HT1080 (cell line): ENCODE data around the gene HECA. TPM values are rescaled to one million over a fixed set of nuclear protein-coding genes. Genes with fewer than 3 reads are reported as not detected.
"Not testable (repeated sequence)": the region's sequence is repeated elsewhere in the genome, so short reads cannot be mapped to it uniquely, and the experiment has no call there.

ENCODE experiments used
- DNase-seq: peaks from one replicate; pipeline ENCODE4 v3.0.0-alpha.2; 2015; ENCODE audit warnings: low read depth
- polyA plus RNA-seq, 2 experiments: library from polyadenylated mRNA; depleted of rRNA; stranded (reverse); fragments of >200 nt; gene quantifications; 2 replicates each; pipeline ENCODE4 v1.2.3, GENCODE V29; 2015
- total RNA-seq: library from RNA; depleted of rRNA; stranded (reverse); fragments of >200 nt; shearing (Covaris generic); gene quantifications from 2 replicates; pipeline ENCODE4 v1.2.3, GENCODE V29; 2014; rRNA removed

Gene HECA
- 6.3 and 7.4 TPM in 2 replicates for total RNA-seq
- polyA plus RNA-seq (2015; cell fraction: cytosol; rRNA removed), result 8.0 and 11.0 TPM in 2 replicates
- 5.6 and 6.0 TPM in 2 replicates for polyA plus RNA-seq (2015; cell fraction: nucleus; rRNA removed)

GRCh38 chr6:139134817-139135577 lies at the start of gene HECA:
HECA (plus strand) TSS chr6:139135080; CDS start chr6:139135397, 317 bp downstream.
- peak; percentile 82 for DNase-seq

- DNase-seq, result no peak
Observed at GRCh38 chr6:139091826-139092225, 43.1 kb upstream of the HECA start.

GRCh38 chr6:139099984-139100383 lies 34.9 kb upstream of the HECA start:
- DNase-seq, result no peak

- no peak for DNase-seq
Observed at GRCh38 chr6:139107051-139107450, 27.8 kb upstream of the HECA start.

GRCh38 chr6:139108378-139108777 lies 26.5 kb upstream of the HECA start:
- no peak for DNase-seq

- peak; percentile 52 for DNase-seq
Observed at GRCh38 chr6:139109558-139109957, 25.3 kb upstream of the HECA start.

GRCh38 chr6:139112146-139112545 lies 22.7 kb upstream of the HECA start:
- no peak for DNase-seq

- no peak for DNase-seq
Observed at GRCh38 chr6:139112561-139112960, 22.3 kb upstream of the HECA start.

- DNase-seq, result no peak
Observed at GRCh38 chr6:139114746-139115145, 20.1 kb upstream of the HECA start.

- DNase-seq, result no peak
Observed at GRCh38 chr6:139115989-139116758, 18.7 kb upstream of the HECA start.

GRCh38 chr6:139117734-139118133 lies 17.1 kb upstream of the HECA start:
- no peak for DNase-seq

- DNase-seq, result no peak
Observed at GRCh38 chr6:139119552-139119951, 15.3 kb upstream of the HECA start.

- DNase-seq, result not testable (repeated sequence)
Observed at GRCh38 chr6:139122823-139123222, 12.1 kb upstream of the HECA start.

- DNase-seq, result peak; percentile 60
Observed at GRCh38 chr6:139124887-139125672, 9.8 kb upstream of the HECA start.

GRCh38 chr6:139126255-139126654 lies 8.6 kb upstream of the HECA start:
- peak; percentile 62 for DNase-seq

- DNase-seq, result no peak
Observed at GRCh38 chr6:139126931-139127330, 7.9 kb upstream of the HECA start.

GRCh38 chr6:139129284-139129683 lies 5.6 kb upstream of the HECA start:
- peak; percentile 64 for DNase-seq

- DNase-seq, result no peak
Observed at GRCh38 chr6:139131736-139132280, 3.1 kb upstream of the HECA start.

- no peak for DNase-seq
Observed at GRCh38 chr6:139133262-139134063, 1.4 kb upstream of the HECA start.

GRCh38 chr6:139134064-139134395 lies 850 bp upstream of the HECA start:
- DNase-seq, result no peak
